SU-DHL-6 (cell line): Measurements from ENCODE around the gene CTDSPL2.
"Not testable (repeated sequence)": the region's sequence is repeated elsewhere in the genome, so short reads cannot be mapped to it uniquely, and the experiment has no call there.

Source experiments
- H2AFZ ChIP-seq: fragments of 200-600 bp; sonication (generic); 2 replicates; pipeline ENCODE4 v1.6.1; 2014; ENCODE audit warnings: low read depth, mild to moderate bottlenecking, moderate library complexity, mixed read lengths, antibody characterized with exemption, low read length; ENCODE audit not compliant: severe bottlenecking
- H3F3A ChIP-seq: fragments of 200-600 bp; shearing (Covaris generic); 2 replicates; pipeline ENCODE4 v1.6.0; 2016; ENCODE audit warnings: antibody characterized with exemption, mild to moderate bottlenecking; ENCODE audit not compliant: insufficient read depth
- H3K27ac ChIP-seq: fragments of 200-600 bp; sonication (generic); 2 replicates; pipeline ENCODE4 v1.5.1; 2016; ENCODE audit warnings: low read depth, mild to moderate bottlenecking, low read length, moderate library complexity, mixed read lengths
- H3K27me3 ChIP-seq: fragments of 200-600 bp; sonication (generic), shearing (Covaris generic); 2 replicates; pipeline ENCODE4 v1.6.0; 2014; ENCODE audit warnings: mild to moderate bottlenecking, low read length
- H3K36me3 ChIP-seq: fragments of 200-600 bp; sonication (generic); 2 replicates; pipeline ENCODE4 v1.6.1; 2014; ENCODE audit warnings: mild to moderate bottlenecking, low read length, mixed read lengths
- H3K4me2 ChIP-seq: fragments of 300-600, 200-600 bp; shearing (Covaris generic), sonication (generic); 2 replicates; pipeline ENCODE4 v1.6.0; 2014; ENCODE audit warnings: low read length, low read depth, mild to moderate bottlenecking; ENCODE audit not compliant: poor library complexity, severe bottlenecking
- H3K4me3 ChIP-seq: fragments of 200-600 bp; sonication (generic); 2 replicates; pipeline ENCODE4 v1.5.1; 2014; ENCODE audit warnings: antibody characterized with exemption, low read length, mild to moderate bottlenecking, mixed read lengths; ENCODE audit not compliant: insufficient read depth, poor library complexity, severe bottlenecking
- H3K79me2 ChIP-seq: fragments of 200-600 bp; sonication (generic); 2 replicates; pipeline ENCODE4 v1.6.1; 2014; ENCODE audit warnings: mild to moderate bottlenecking, low read length, moderate library complexity; ENCODE audit not compliant: insufficient read depth
- H3K9ac ChIP-seq: fragments of 200-600 bp; sonication (generic); 2 replicates; pipeline ENCODE4 v1.7.0; 2014; ENCODE audit warnings: mild to moderate bottlenecking, low read length
- H3K9me2 ChIP-seq: fragments of 200-600 bp; sonication (generic); replicated peaks from 2 replicates; pipeline ENCODE4 v1.6.1; 2014; ENCODE audit warnings: low read length; ENCODE audit not compliant: insufficient read depth
- H3K9me3 ChIP-seq: fragments of 200-600 bp; sonication (generic); 2 replicates; pipeline ENCODE4 v1.6.1; 2014; ENCODE audit warnings: low read length, mixed read lengths; ENCODE audit not compliant: insufficient read depth
- H4K20me1 ChIP-seq: fragments of 200-600 bp; sonication (generic); 2 replicates; pipeline ENCODE4 v1.6.1; 2014; ENCODE audit warnings: low read depth, mild to moderate bottlenecking, antibody characterized with exemption, low read length, moderate library complexity, mixed read lengths
- CTCF ChIP-seq: fragments of 200-600 bp; sonication (generic); IDR thresholded peaks from one replicate; pipeline ENCODE4 v1.5.1; 2017; ENCODE audit warnings: antibody characterized with exemption, mild to moderate bottlenecking, low read length, moderate library complexity; ENCODE audit not compliant: insufficient read depth, poor library complexity, severe bottlenecking
- EZH2phosphoT487 ChIP-seq: fragments of 200-600 bp; sonication (generic), shearing (Covaris generic); conservative IDR thresholded peaks from 2 replicates; pipeline ENCODE4 v1.6.1; 2018; ENCODE audit warnings: mild to moderate bottlenecking, antibody characterized with exemption, low read length, moderate library complexity, mixed read lengths

Gene CTDSPL2

GRCh38 chr15:44450172-44450571 lies 22.7 kb downstream of the CTDSPL2 start:
- Histone ChIP-seq H4K20me1 (peaks cover 26% of the 10 kb centered on the region), H3K4me2 (no peak overlapping the region), H3K36me3 (no peaks in the 10 kb centered on the region; the same call in 1 of the 2 replicates), H3F3A (peaks cover 9% of the 10 kb centered on the region; the same call in 1 of the 2 replicates), H3K9me2 (no peaks in the 10 kb centered on the region), H3K79me2 (peaks cover 91% of the 10 kb centered on the region), H2AFZ (no peak overlapping the region), H3K4me3 (no peak overlapping the region), H3K27ac (no peak overlapping the region), H3K9me3 (no peaks in the 10 kb centered on the region), H3K27me3 (no peaks in the 10 kb centered on the region), H3K9ac (no peak overlapping the region)
- TF ChIP-seq CTCF: no peak
- no peak for TF ChIP-seq EZH2phosphoT487

- H3K79me2 ChIP-seq: peaks cover 85% of the 10 kb centered on the region
- H3K4me3 ChIP-seq, H3K9me3 ChIP-seq, H3K36me3 ChIP-seq, H3K9ac ChIP-seq, H3K4me2 ChIP-seq, H3K27ac ChIP-seq, H2AFZ ChIP-seq, H3K27me3 ChIP-seq, H3K9me2 ChIP-seq, H3F3A ChIP-seq: not testable (repeated sequence)
- peaks cover 27% of the 10 kb centered on the region for H4K20me1 ChIP-seq
Observed at GRCh38 chr15:44453578-44454283, 26.3 kb downstream of the CTDSPL2 start.

GRCh38 chr15:44458429-44458828 lies 31.0 kb downstream of the CTDSPL2 start:
- no peak overlapping the region for H2AFZ ChIP-seq
- H3K79me2 ChIP-seq: peaks cover 80% of the 10 kb centered on the region
- H3K4me2 ChIP-seq: no peak overlapping the region
- no peak overlapping the region for H3K4me3 ChIP-seq
- no peak overlapping the region for H3K27ac ChIP-seq
- peaks cover 16% of the 10 kb centered on the region for H4K20me1 ChIP-seq
- no peaks in the 10 kb centered on the region for H3K27me3 ChIP-seq
- TF ChIP-seq EZH2phosphoT487 (no peak), CTCF (no peak)
- H3F3A ChIP-seq: no peaks in the 10 kb centered on the region; the same call in 1 of the 2 replicates
- no peaks in the 10 kb centered on the region for H3K9me2 ChIP-seq
- no peak overlapping the region for H3K9ac ChIP-seq
- H3K9me3 ChIP-seq: no peaks in the 10 kb centered on the region
- H3K36me3 ChIP-seq: peaks cover 20% of the 10 kb centered on the region; the same call in 1 of the 2 replicates

GRCh38 chr15:44468709-44469385 lies 41.4 kb downstream of the CTDSPL2 start:
- H3K4me3 ChIP-seq: no peak overlapping the region
- no peaks in the 10 kb centered on the region for H3K9me2 ChIP-seq
- H4K20me1 ChIP-seq: peaks cover 17% of the 10 kb centered on the region; the same call in 1 of the 2 replicates
- H3K9ac ChIP-seq: no peak overlapping the region
- H3K27me3 ChIP-seq: no peaks in the 10 kb centered on the region
- H3K4me2 ChIP-seq: no peak overlapping the region
- no peak overlapping the region for H2AFZ ChIP-seq
- H3K36me3 ChIP-seq: peaks cover 30% of the 10 kb centered on the region; the same call in 1 of the 2 replicates
- no peak overlapping the region for H3K27ac ChIP-seq
- TF ChIP-seq EZH2phosphoT487: no peak
- no peak for TF ChIP-seq CTCF
- no peaks in the 10 kb centered on the region; the same call in 1 of the 2 replicates for H3F3A ChIP-seq
- no peaks in the 10 kb centered on the region for H3K9me3 ChIP-seq
- H3K79me2 ChIP-seq: peaks cover 82% of the 10 kb centered on the region
